ENCODE data around the gene SYNRG. TPM values are rescaled to one million over a fixed set of nuclear protein-coding genes. Genes with fewer than 3 reads are reported as not detected.
A peak's percentile ranks its signal among the peaks of the same experiment; 100 is the strongest.

SYNRG gene
- total and polyA plus RNA-seq, 2 of the 13 experiments (the other 11 are each of a cell fraction or from before 2014, with no cell fraction given) = 7.3 to 8.7 TPM

DNA sequence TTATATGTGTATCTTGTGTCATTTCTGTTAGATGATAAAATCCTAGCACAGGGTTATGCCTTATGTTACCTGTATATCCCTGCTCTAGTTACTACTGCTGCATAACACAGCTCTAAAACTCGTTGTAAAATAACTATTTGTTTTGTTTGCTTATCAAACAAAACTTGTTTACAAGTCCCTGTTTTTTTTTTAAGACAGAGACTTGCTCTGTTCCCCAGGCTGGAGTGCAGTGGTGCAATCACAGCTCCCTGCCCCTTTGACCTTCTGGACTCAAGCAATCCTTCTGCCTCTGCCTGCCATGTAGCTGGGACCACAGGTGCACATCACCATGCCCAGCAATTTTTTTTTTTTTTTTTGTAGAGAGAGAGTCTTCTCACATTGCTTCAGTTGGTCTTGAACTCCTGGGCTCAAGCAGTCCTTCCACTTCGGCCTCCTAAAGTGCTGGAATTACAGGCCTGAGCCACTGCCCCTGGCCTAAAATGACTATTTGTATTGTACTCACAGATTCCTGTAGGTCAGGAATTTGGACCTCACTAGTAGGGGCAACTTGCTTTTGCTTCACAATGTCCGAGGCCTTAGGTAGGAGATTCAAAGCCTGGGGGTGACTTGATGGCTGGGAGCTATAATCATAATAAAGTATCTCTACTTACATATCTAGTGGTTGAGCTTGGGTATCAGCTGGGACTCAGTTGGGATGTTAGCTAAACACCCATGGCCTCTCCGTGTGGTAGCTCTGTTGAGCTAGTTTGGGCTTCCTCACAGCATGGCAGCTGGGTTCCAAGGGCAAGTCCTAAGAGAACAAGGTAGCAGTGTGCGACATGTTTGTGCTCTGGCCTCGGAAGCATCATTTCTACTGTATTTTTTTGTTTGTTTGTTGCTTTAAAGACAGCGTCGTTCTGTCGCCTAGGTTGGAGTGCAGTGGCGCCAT is 106.9 kb downstream of the SYNRG start (continued):
- TF ChIP-seq HNF1B (CRISPR knock-in tag; IDR thresholded peaks at IDR 0.05) (no peak), ZMYM2 (CRISPR knock-in tag; IDR thresholded peaks at IDR 0.05) (peak; percentile 61; the same call in 1 of the 2 replicates), CREB1 (IDR thresholded peaks at IDR 0.05) (no peak), CREB1 (CRISPR knock-in tag; IDR thresholded peaks at IDR 0.05) (peak; percentile 64; the same call in 1 of the 2 replicates), ZNF580 (CRISPR knock-in tag; IDR thresholded peaks at IDR 0.05; ENCODE audit: borderline replicate concordance, low read depth) (peak; percentile 69; the same call in 1 of the 2 replicates), ZNF331 (CRISPR knock-in tag; IDR thresholded peaks at IDR 0.05) (peak; percentile 68; the same call in 1 of the 2 replicates), XRCC5 (optimal IDR thresholded peaks at IDR 0.05; ENCODE audit: low read length) (no peak), EP300 (IDR thresholded peaks at IDR 0.05; ENCODE audit: low read depth in 2 of 2, low read length in 2 of 2) (peak; percentile 80 to 88; a peak in 3 of 4 replicates), EP300 (CRISPR knock-in tag; IDR thresholded peaks at IDR 0.05; ENCODE audit: borderline replicate concordance) (peak; percentile 72; the same call in 1 of the 2 replicates), BCL6 (CRISPR knock-in tag; IDR thresholded peaks at IDR 0.05) (peak; percentile 49), ZNF557 (CRISPR knock-in tag; IDR thresholded peaks at IDR 0.05) (no peak), POGZ (CRISPR knock-in tag; IDR thresholded peaks at IDR 0.05) (peak; percentile 52; the same call in 1 of the 2 replicates), NR2F1 (CRISPR knock-in tag; IDR thresholded peaks at IDR 0.05) (peak; percentile 92 to 94), ZNF781 (CRISPR knock-in tag; IDR thresholded peaks at IDR 0.05; ENCODE audit: borderline replicate concordance, not compliant biosample characterization) (peak; percentile 51), ESRRA (CRISPR knock-in tag; IDR thresholded peaks at IDR 0.05; ENCODE audit: low read depth) (peak; percentile 76), RAD51 (IDR thresholded peaks at IDR 0.05; ENCODE audit: borderline replicate concordance) (no peak), KDM6A (CRISPR knock-in tag; IDR thresholded peaks at IDR 0.05; ENCODE audit: low read depth) (peak; percentile 85), MED1 (CRISPR knock-in tag; IDR thresholded peaks at IDR 0.05) (peak; percentile 86), KDM3A (CRISPR knock-in tag; IDR thresholded peaks at IDR 0.05; ENCODE audit: low read depth) (no peak; the same call in 1 of the 2 replicates), ZNF329 (CRISPR knock-in tag; IDR thresholded peaks at IDR 0.05; ENCODE audit: low read depth) (0 out of 2 replicates have a peak, but pooled peaks have one; percentile 16), MED8 (CRISPR knock-in tag; IDR thresholded peaks at IDR 0.05; ENCODE audit: insufficient replicate concordance) (no peak), NCOR1 (IDR thresholded peaks at IDR 0.05; ENCODE audit: borderline replicate concordance, low read length) (peak; percentile 95), ZNF691 (CRISPR knock-in tag; IDR thresholded peaks at IDR 0.05; ENCODE audit: borderline replicate concordance, low read depth) (no peak), TAF1 (CRISPR knock-in tag; IDR thresholded peaks at IDR 0.05) (no peak), SUZ12 (IDR thresholded peaks at IDR 0.05; ENCODE audit: low read depth, low read length) (no peak), CEBPG (CRISPR knock-in tag; IDR thresholded peaks at IDR 0.05) (peak; percentile 95)

All from HepG2 (cell line).